GM12872 (cell line): ENCODE results near the gene VEGFC.
A peak's percentile ranks its signal among the peaks of the same experiment; 100 is the strongest.

ENCODE experiments used
- TF ChIP-seq, protein P1 (sequence below): IDR thresholded peaks from 3 replicates; pipeline ENCODE4 v1.5.1; 2011; ENCODE audit warnings: low read depth, mild to moderate bottlenecking, low read length, moderate library complexity; ENCODE audit not compliant: insufficient read depth

VEGFC gene

GRCh38 chr4:176654565-176655216 lies 138.0 kb downstream of the VEGFC start:
- TF ChIP-seq, protein P1, sequence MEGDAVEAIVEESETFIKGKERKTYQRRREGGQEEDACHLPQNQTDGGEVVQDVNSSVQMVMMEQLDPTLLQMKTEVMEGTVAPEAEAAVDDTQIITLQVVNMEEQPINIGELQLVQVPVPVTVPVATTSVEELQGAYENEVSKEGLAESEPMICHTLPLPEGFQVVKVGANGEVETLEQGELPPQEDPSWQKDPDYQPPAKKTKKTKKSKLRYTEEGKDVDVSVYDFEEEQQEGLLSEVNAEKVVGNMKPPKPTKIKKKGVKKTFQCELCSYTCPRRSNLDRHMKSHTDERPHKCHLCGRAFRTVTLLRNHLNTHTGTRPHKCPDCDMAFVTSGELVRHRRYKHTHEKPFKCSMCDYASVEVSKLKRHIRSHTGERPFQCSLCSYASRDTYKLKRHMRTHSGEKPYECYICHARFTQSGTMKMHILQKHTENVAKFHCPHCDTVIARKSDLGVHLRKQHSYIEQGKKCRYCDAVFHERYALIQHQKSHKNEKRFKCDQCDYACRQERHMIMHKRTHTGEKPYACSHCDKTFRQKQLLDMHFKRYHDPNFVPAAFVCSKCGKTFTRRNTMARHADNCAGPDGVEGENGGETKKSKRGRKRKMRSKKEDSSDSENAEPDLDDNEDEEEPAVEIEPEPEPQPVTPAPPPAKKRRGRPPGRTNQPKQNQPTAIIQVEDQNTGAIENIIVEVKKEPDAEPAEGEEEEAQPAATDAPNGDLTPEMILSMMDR, result no peak

DNA sequence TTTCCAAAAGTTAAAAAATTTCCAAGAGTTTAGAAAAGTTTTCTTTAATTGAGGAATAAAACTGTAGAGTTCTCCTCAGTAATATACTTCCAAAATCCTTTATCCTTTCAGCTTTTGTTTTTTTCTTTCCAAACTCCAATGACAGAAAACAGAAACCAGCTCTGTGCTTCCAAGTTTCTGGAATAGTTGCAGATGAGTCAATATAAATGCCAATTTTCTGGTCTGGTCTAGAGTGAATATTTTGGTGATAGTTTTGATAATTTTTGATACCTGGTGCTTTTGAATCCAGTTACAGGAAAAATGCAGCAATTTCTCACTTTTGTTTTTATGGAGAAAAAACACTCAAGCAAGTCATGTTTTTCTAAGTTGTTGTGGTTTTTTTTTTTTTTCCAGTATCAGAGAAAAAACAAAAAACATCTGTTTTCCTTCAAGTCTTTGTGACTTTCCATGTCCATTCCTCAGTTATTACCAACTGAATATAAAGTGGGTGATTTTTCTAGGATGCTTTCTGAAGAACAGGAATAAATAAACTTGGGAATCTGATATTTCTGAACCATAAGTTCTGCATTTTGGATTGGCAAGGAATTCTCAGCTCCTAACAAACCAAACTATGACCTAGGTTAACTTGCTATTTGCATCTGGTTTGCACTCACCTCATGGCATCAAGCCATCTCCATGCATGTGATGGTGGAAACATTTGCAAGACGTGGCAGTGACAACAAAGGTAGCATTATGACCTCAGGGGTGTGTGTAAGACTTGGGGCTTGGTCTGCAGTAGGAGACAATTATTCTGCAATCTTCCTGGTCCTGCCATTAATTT lies 139.1 kb downstream of the VEGFC start:
- TF ChIP-seq, protein P1, result no peak

DNA sequence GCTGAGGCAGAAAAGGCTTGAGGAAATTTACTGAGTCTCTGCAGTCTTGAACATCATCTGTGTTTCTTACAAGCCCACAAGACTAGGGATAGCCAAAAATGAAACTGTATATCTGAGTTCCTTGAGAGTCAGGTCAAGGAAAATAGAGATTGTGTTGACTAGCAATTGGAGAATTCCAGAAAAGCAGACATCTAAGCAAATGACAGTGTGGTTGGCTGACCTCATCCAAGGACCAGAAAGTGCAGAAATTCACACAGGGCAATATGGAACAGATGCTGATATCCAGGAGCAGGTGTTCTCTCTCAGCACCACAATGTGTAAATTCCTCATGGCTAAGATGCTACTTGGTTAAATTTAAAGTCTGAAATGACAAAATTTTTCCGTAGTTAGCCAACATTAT lies 146.4 kb downstream of the VEGFC start:
- TF ChIP-seq, protein P1, result no peak

DNA sequence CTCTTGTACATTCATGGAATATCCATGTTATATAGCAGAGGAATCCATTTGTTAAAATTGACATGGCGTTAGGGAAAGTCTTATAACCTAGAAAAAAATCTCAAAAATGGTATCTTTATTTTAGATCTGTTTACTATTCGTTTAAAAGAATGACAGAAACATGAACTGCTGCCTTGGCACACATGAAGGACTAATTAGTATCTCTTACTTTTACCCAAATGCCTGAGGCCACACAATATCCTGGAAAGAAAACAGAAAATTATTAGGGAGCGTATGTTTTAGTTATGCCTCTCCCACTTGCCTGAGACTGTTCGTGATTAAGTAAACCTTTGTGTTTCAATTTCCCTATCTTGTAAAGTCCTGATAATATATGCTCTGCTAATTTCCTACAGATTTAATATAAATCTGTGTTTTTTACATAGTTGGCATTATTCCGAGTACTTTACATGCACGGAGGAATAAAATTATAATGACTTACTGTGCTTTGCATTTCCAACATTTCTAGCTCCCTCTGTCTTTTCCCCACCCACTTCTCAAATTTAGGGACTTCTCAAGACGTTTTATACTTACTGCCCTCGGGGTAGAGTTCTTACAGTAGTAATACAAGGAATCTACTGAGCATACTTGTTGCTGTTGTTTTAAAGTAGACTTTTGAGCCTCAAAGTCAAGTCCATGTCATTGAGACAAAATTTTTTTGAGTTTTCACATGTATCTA lies 147.3 kb downstream of the VEGFC start:
- TF ChIP-seq, protein P1, result no peak

GRCh38 chr4:176642472-176642871 lies 150.2 kb downstream of the VEGFC start:
- TF ChIP-seq, protein P1, result 0 out of 3 replicates have a peak, but pooled peaks have one; percentile 14

DNA sequence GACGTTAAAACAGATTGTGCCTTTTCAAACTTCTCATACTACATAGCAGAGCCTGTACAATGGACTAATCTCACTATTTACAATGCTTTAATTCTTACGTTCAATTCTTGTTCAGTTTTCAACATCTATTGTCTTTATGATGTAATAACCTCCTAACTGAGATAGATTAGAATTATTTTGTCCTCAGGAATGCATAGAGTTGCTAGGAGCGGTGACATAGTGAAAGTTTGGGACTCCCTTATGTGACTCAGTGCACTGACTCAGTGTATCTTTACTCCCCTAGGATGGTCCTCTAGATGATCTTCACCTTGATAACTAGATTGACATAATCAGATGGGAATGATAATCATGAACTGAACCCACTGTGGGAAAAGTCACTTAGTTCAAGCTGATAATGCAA lies 151.5 kb downstream of the VEGFC start:
- TF ChIP-seq, protein P1, result no peak

DNA sequence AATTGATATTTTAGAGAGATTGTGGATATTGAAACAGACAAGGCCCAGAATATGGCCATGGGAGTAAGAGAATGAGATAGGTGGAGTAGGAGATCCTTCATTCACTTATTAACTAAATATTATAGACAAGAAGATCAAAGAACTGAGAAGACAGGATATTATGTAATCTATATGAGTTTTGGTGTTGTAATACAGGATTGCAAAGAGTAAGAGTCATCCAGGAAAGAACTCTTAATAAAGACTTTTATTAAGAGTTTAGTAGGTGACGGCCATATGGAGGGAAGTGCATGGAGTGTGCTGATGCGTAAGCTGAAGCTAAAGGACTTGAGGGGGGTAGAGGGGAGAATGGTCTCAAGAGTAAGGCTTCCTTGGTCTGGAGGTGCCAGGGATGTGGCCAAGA lies 153.7 kb downstream of the VEGFC start:
- TF ChIP-seq, protein P1, result no peak
